RWPE1 (cell line): ENCODE results near the gene SH3RF3.

Experiments
- CTCF ChIA-PET: fragments of 350-600 bp; sonication (Branson Sonifier 250); formaldehyde crosslinking; extraction: SDS; loops from one replicate; lab custom pipeline; 2021; lab: Yijun Ruan, JAX
- POLR2A ChIA-PET: fragments of 400-600 bp; formaldehyde crosslinking; extraction: SDS; loops from one replicate; lab custom pipeline; 2020; ENCODE audit warnings: antibody characterized with exemption; ENCODE audit not compliant: low non-redundant PET; lab: Yijun Ruan, JAX
- DNase-seq: peaks from one replicate; pipeline ENCODE4 v3.0.0; 2012; ENCODE audit warnings: low spot score
- H3K27ac ChIP-seq: fragments of 450-650 bp; 2 replicates; pipeline ENCODE4 v1.5.1; 2017
- CTCF ChIP-seq: fragments of 450-650 bp; conservative IDR thresholded peaks from 2 replicates; pipeline ENCODE4 v1.5.1; 2017; ENCODE audit warnings: low read depth, mild to moderate bottlenecking

Gene SH3RF3

GRCh38 chr2:109421642-109422041 is 292.6 kb downstream of the SH3RF3 start:
- DNase-seq: no peak
- H3K27ac ChIP-seq: no peak overlapping the region
- ChIA-PET POLR2A (no interaction called here), CTCF (no interaction called here)
- TF ChIP-seq CTCF: no peak

GRCh38 chr2:109422071-109422757 is 293.2 kb downstream of the SH3RF3 start:
- no peak for DNase-seq
- ChIA-PET CTCF (no interaction called here), POLR2A (no interaction called here)
- TF ChIP-seq CTCF: no peak
- H3K27ac ChIP-seq: no peak overlapping the region

GRCh38 chr2:109422758-109423500 is 293.9 kb downstream of the SH3RF3 start:
- CTCF ChIA-PET: no interaction called here
- no peak overlapping the region for H3K27ac ChIP-seq
- no peak for TF ChIP-seq CTCF
- no peak for DNase-seq
- POLR2A ChIA-PET: no interaction called here

GRCh38 chr2:109423556-109424359 is 294.8 kb downstream of the SH3RF3 start:
- POLR2A ChIA-PET: no interaction called here

DNA sequence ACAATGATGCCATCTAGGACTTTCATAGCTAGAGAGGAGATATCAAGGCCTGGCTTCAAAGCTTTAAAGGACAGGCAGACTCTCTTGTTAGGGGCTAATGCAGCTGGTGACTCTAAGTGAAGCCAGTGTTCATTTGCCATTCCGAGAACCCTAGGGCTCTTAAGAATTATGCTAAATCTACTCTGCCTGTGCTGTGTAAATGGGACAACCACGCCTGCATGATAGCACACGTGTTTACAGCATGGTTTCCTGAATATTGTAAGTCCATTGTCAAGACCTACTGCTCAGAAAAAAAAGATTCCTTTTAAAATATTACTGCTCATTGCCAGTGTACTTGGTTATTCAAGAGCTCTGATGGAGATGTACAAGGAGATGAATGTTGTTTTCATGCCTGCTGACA is 296.4 kb downstream of the SH3RF3 start:
- DNase-seq: no peak
- CTCF ChIA-PET: no interaction called here
- no peak overlapping the region for H3K27ac ChIP-seq
- POLR2A ChIA-PET: no interaction called here
- TF ChIP-seq CTCF: no peak

More at GRCh38 chr2:109423556-109424359, 294.8 kb downstream of the SH3RF3 start:
- DNase-seq: no peak
- no peak for TF ChIP-seq CTCF
- no peak overlapping the region for H3K27ac ChIP-seq
- CTCF ChIA-PET: no interaction called here

DNA sequence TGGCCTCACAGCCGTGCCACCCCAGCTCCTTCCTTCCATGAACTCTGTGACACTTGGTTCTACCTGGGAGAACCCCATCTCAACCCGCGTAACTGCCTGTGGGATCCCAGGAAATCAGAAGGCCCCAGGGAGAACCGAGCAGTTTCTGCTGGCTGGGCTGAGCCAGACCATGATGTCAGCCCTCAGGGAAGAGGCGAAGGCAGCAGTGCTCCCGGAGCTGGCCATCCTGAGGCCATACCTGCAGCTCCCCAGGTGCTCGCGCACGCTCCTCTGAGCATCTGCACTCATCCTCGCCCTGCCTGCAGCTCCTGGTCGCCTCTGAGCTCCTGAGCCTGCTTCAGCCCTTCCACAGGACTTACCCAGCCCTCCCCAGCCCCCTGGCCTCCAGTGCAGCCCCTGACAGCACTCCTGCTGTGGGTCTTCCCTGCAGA is 298.7 kb downstream of the SH3RF3 start:
- no peak for TF ChIP-seq CTCF
- ChIA-PET POLR2A (no interaction called here), CTCF (no interaction called here)
- DNase-seq: no peak
- H3K27ac ChIP-seq: no peak overlapping the region
